ENCODE data around the gene MED28.

Gene MED28

GRCh38 chr4:17587094-17587822 is 27.2 kb upstream of the MED28 start:
- Histone ChIP-seq H2BK120ac (ENCODE audit: low read depth, low read length) (no peak overlapping the region), H3K27ac (replicated peaks; ENCODE audit: low read length) (no peak overlapping the region), H4K91ac (ENCODE audit: low read depth, low read length, poor library complexity) (no peak overlapping the region), H3K23ac (ENCODE audit: low read depth, low read length, poor library complexity) (no peak overlapping the region), H4K8ac (ENCODE audit: low read depth, low read length) (no peak overlapping the region), H3K4ac (ENCODE audit: low read length) (no peak overlapping the region), H3K27me3 (ENCODE audit: control insufficient read depth in 3 of 3, insufficient read depth in 3 of 3, low read depth in 1 of 3, low read length in 3 of 3) (no peaks in the 10 kb centered on the region), H3K79me1 (ENCODE audit: low read depth, low read length) (no peaks in the 10 kb centered on the region), H2BK15ac (ENCODE audit: low read length) (no peak overlapping the region), H2BK5ac (ENCODE audit: low read length) (no peak overlapping the region), H3K36me3 (replicated peaks in 1 of 2; ENCODE audit: control insufficient read depth in 2 of 2, insufficient read depth in 2 of 2, low read length in 2 of 2) (peaks cover 14 to 95% of the 10 kb centered on the region in 2 donors), H3K4me3 (ENCODE audit: low read length in 2 of 2) (no peak overlapping the region), H3K4me2 (ENCODE audit: insufficient read depth, low read length, poor library complexity, severe bottlenecking) (no peak overlapping the region), H2AK5ac (ENCODE audit: low read depth, low read length) (no peak overlapping the region), H2BK12ac (ENCODE audit: low read length) (no peak overlapping the region), H3K9ac (ENCODE audit: low read depth, low read length, poor library complexity) (no peak overlapping the region), H3K9me3 (replicated peaks in 1 of 2; ENCODE audit: control insufficient read depth in 2 of 2, insufficient read depth in 1 of 2, low read depth in 1 of 2, low read length in 2 of 2) (no peaks in the 10 kb centered on the region), H3K4me1 (ENCODE audit: control insufficient read depth in 2 of 2, insufficient read depth in 1 of 2, low read depth in 1 of 2, low read length in 2 of 2) (no peaks in the 10 kb centered on the region), H2AFZ (ENCODE audit: low read length) (no peak overlapping the region), H3K14ac (ENCODE audit: low read length) (no peak overlapping the region), H3K18ac (ENCODE audit: low read length) (no peak overlapping the region)
- no peak for DNase-seq (ENCODE audit: low spot score)
- WGBS, 2 donors (ENCODE audit: extremely low coverage in 2 of 2, insufficient read length in 2 of 2, insufficient replicate concordance in 1 of 2), result no CpG with 5 or more reads among the region's 9 CpGs

DNA sequence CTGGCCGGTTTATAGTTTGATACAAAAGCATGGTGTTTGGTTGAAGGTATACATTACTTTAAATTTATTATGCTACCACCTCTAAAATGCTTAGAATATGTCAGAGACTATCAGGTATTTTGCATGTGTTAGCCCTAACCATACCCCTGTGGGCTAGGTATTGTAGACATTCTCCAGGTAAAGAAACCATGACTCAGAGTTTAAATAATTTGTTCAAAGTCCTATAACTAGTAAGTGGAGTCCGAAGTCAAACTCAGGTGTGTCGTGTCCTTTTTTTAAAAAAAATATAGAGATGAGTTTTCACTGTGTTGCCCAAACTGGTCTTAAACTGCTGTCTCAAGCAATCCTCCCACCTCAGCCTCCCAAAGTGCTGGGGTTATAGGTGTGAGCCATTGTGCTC is 25.1 kb upstream of the MED28 start:
- Histone ChIP-seq H3K9ac (ENCODE audit: low read depth, low read length, poor library complexity) (no peak overlapping the region), H2AK5ac (ENCODE audit: low read depth, low read length) (no peak overlapping the region), H3K4me3 (ENCODE audit: low read length in 2 of 2) (no peak overlapping the region), H3K14ac (ENCODE audit: low read length) (no peak overlapping the region), H2AFZ (ENCODE audit: low read length) (no peak overlapping the region), H2BK15ac (ENCODE audit: low read length) (no peak overlapping the region), H3K23ac (ENCODE audit: low read depth, low read length, poor library complexity) (no peak overlapping the region), H4K8ac (ENCODE audit: low read depth, low read length) (no peak overlapping the region), H3K79me1 (ENCODE audit: low read depth, low read length) (no peaks in the 10 kb centered on the region), H3K4me1 (ENCODE audit: control insufficient read depth in 2 of 2, insufficient read depth in 1 of 2, low read depth in 1 of 2, low read length in 2 of 2) (no peaks in the 10 kb centered on the region), H2BK120ac (ENCODE audit: low read depth, low read length) (no peak overlapping the region), H2BK5ac (ENCODE audit: low read length) (no peak overlapping the region), H3K36me3 (replicated peaks in 1 of 2; ENCODE audit: control insufficient read depth in 2 of 2, insufficient read depth in 2 of 2, low read length in 2 of 2) (peaks cover 6 to 88% of the 10 kb centered on the region in 2 donors), H3K4me2 (ENCODE audit: insufficient read depth, low read length, poor library complexity, severe bottlenecking) (no peak overlapping the region), H3K18ac (ENCODE audit: low read length) (no peak overlapping the region), H3K4ac (ENCODE audit: low read length) (no peak overlapping the region), H3K9me3 (replicated peaks in 1 of 2; ENCODE audit: control insufficient read depth in 2 of 2, insufficient read depth in 1 of 2, low read depth in 1 of 2, low read length in 2 of 2) (no peaks in the 10 kb centered on the region), H4K91ac (ENCODE audit: low read depth, low read length, poor library complexity) (no peak overlapping the region), H3K27me3 (ENCODE audit: control insufficient read depth in 3 of 3, insufficient read depth in 3 of 3, low read depth in 1 of 3, low read length in 3 of 3) (no peaks in the 10 kb centered on the region), H3K27ac (replicated peaks; ENCODE audit: low read length) (no peak overlapping the region), H2BK12ac (ENCODE audit: low read length) (no peak overlapping the region)
- no CpG with 5 or more reads among the region's 3 CpGs for WGBS, 2 donors (ENCODE audit: extremely low coverage in 2 of 2, insufficient read length in 2 of 2, insufficient replicate concordance in 1 of 2)
- no peak for DNase-seq (ENCODE audit: low spot score)

GRCh38 chr4:17595471-17596005 is 18.9 kb upstream of the MED28 start:
- H3K4ac ChIP-seq (ENCODE audit: low read length), result no peak overlapping the region
- H3K9me3 ChIP-seq (replicated peaks in 1 of 2; ENCODE audit: control insufficient read depth in 2 of 2, insufficient read depth in 1 of 2, low read depth in 1 of 2, low read length in 2 of 2), result no peaks in the 10 kb centered on the region
- no peak overlapping the region for H2BK5ac ChIP-seq (ENCODE audit: low read length)
- no peaks in the 10 kb centered on the region for H3K79me1 ChIP-seq (ENCODE audit: low read depth, low read length)
- H3K27ac ChIP-seq (replicated peaks; ENCODE audit: low read length), result no peak overlapping the region
- DNase-seq (ENCODE audit: low spot score), result no peak
- no peak overlapping the region for H3K9ac ChIP-seq (ENCODE audit: low read depth, low read length, poor library complexity)
- H3K36me3 ChIP-seq (replicated peaks in 1 of 2; ENCODE audit: control insufficient read depth in 2 of 2, insufficient read depth in 2 of 2, low read length in 2 of 2), result peaks cover 21 to 82% of the 10 kb centered on the region in 2 donors
- no peaks in the 10 kb centered on the region for H3K27me3 ChIP-seq (ENCODE audit: control insufficient read depth in 3 of 3, insufficient read depth in 3 of 3, low read depth in 1 of 3, low read length in 3 of 3)
- H4K8ac ChIP-seq (ENCODE audit: low read depth, low read length), result no peak overlapping the region
- no peak overlapping the region for H2AK5ac ChIP-seq (ENCODE audit: low read depth, low read length)
- no peak overlapping the region for H3K4me3 ChIP-seq (ENCODE audit: low read length in 2 of 2)
- WGBS, 2 donors (ENCODE audit: extremely low coverage in 2 of 2, insufficient read length in 2 of 2, insufficient replicate concordance in 1 of 2), result no CpG with 5 or more reads among the region's 6 CpGs
- H4K91ac ChIP-seq (ENCODE audit: low read depth, low read length, poor library complexity), result no peak overlapping the region
- H3K4me1 ChIP-seq (ENCODE audit: control insufficient read depth in 2 of 2, insufficient read depth in 1 of 2, low read depth in 1 of 2, low read length in 2 of 2), result no peaks in the 10 kb centered on the region
- no peak overlapping the region for H2BK120ac ChIP-seq (ENCODE audit: low read depth, low read length)
- H2BK15ac ChIP-seq (ENCODE audit: low read length), result no peak overlapping the region
- H2BK12ac ChIP-seq (ENCODE audit: low read length), result no peak overlapping the region
- H2AFZ ChIP-seq (ENCODE audit: low read length), result no peak overlapping the region
- H3K18ac ChIP-seq (ENCODE audit: low read length), result no peak overlapping the region
- no peak overlapping the region for H3K14ac ChIP-seq (ENCODE audit: low read length)
- H3K23ac ChIP-seq (ENCODE audit: low read depth, low read length, poor library complexity), result no peak overlapping the region
- H3K4me2 ChIP-seq (ENCODE audit: insufficient read depth, low read length, poor library complexity, severe bottlenecking), result no peak overlapping the region

DNA sequence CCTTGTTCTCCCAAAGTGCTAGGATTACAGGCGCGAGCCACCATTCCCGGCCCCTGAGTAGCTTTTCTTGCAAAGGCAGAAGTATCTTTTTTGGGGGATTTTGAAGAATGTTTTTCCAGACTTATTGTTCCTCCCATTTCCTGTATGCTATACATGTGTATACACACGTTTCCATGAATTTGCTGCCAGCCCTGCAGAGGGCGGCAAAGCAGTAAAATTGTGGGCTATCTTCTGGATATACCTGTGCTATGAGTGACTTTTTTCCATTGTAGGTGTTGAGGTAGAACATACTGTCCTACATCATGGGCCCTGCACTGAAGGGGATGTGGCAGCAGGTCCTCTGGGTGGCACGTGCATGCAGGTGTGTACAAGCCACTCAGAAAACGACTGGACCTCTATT is 16.9 kb upstream of the MED28 start:
- Histone ChIP-seq H2BK5ac (ENCODE audit: low read length) (no peak overlapping the region), H3K23ac (ENCODE audit: low read depth, low read length, poor library complexity) (no peak overlapping the region), H3K36me3 (replicated peaks in 1 of 2; ENCODE audit: control insufficient read depth in 2 of 2, insufficient read depth in 2 of 2, low read length in 2 of 2) (peaks cover 21 to 81% of the 10 kb centered on the region in 2 donors), H2BK15ac (ENCODE audit: low read length) (no peak overlapping the region), H3K4ac (ENCODE audit: low read length) (no peak overlapping the region), H3K14ac (ENCODE audit: low read length) (no peak overlapping the region), H3K9me3 (replicated peaks in 1 of 2; ENCODE audit: control insufficient read depth in 2 of 2, insufficient read depth in 1 of 2, low read depth in 1 of 2, low read length in 2 of 2) (no peaks in the 10 kb centered on the region), H2AFZ (ENCODE audit: low read length) (no peak overlapping the region), H3K79me1 (ENCODE audit: low read depth, low read length) (no peaks in the 10 kb centered on the region), H2BK120ac (ENCODE audit: low read depth, low read length) (no peak overlapping the region), H3K9ac (ENCODE audit: low read depth, low read length, poor library complexity) (no peak overlapping the region), H3K27me3 (ENCODE audit: control insufficient read depth in 3 of 3, insufficient read depth in 3 of 3, low read depth in 1 of 3, low read length in 3 of 3) (no peaks in the 10 kb centered on the region), H3K27ac (replicated peaks; ENCODE audit: low read length) (no peak overlapping the region), H3K4me3 (ENCODE audit: low read length in 2 of 2) (no peak overlapping the region), H2BK12ac (ENCODE audit: low read length) (no peak overlapping the region), H3K4me2 (ENCODE audit: insufficient read depth, low read length, poor library complexity, severe bottlenecking) (no peak overlapping the region), H3K18ac (ENCODE audit: low read length) (no peak overlapping the region), H3K4me1 (ENCODE audit: control insufficient read depth in 2 of 2, insufficient read depth in 1 of 2, low read depth in 1 of 2, low read length in 2 of 2) (no peaks in the 10 kb centered on the region), H2AK5ac (ENCODE audit: low read depth, low read length) (no peak overlapping the region), H4K91ac (ENCODE audit: low read depth, low read length, poor library complexity) (no peak overlapping the region), H4K8ac (ENCODE audit: low read depth, low read length) (no peak overlapping the region)
- DNase-seq (ENCODE audit: low spot score), result no peak
- no CpG with 5 or more reads among the region's 7 CpGs for WGBS, 2 donors (ENCODE audit: extremely low coverage in 2 of 2, insufficient read length in 2 of 2, insufficient replicate concordance in 1 of 2)
